Karpas-422 (cell line): ENCODE data around the gene ACSL1. TPM values are rescaled to one million over a fixed set of nuclear protein-coding genes. Genes with fewer than 3 reads are reported as not detected.
"Not testable (repeated sequence)": the region's sequence is repeated elsewhere in the genome, so short reads cannot be mapped to it uniquely, and the experiment has no call there.

Experiments used
- DNase-seq: peaks from one replicate; pipeline ENCODE4 v3.0.0-alpha.2; 2015
- H2AFZ ChIP-seq: fragments of 200-600 bp; sonication (generic); 2 replicates; pipeline ENCODE4 v1.6.1; 2014; ENCODE audit warnings: antibody characterized with exemption, low read length, mixed read lengths
- H3K27ac ChIP-seq: fragments of 200-600 bp; sonication (generic); 2 replicates; pipeline ENCODE4 v1.5.1; 2014; ENCODE audit warnings: mild to moderate bottlenecking, low read length, moderate library complexity
- H3K27me3 ChIP-seq: fragments of 200-600 bp; sonication (generic); 2 replicates; pipeline ENCODE4 v1.6.1; 2014; ENCODE audit warnings: low read length, mixed read lengths
- H3K36me3 ChIP-seq: fragments of 200-600 bp; sonication (generic); 2 replicates; pipeline ENCODE4 v1.6.1; 2014; ENCODE audit warnings: low read length, mixed read lengths; ENCODE audit not compliant: insufficient read depth
- H3K4me1 ChIP-seq: fragments of 200-600 bp; sonication (generic); 2 replicates; pipeline ENCODE4 v1.6.1; 2014; ENCODE audit warnings: mild to moderate bottlenecking, low read length, mixed read lengths
- H3K4me2 ChIP-seq: fragments of 200-600 bp; sonication (generic); 2 replicates; pipeline ENCODE4 v1.6.1; 2014; ENCODE audit warnings: low read length, low read depth, mild to moderate bottlenecking; ENCODE audit not compliant: poor library complexity, severe bottlenecking
- H3K4me3 ChIP-seq: fragments of 200-600 bp; sonication (generic); 2 replicates; pipeline ENCODE4 v1.5.1; 2014; ENCODE audit warnings: mild to moderate bottlenecking, antibody characterized with exemption, low read length, mixed read lengths
- H3K79me2 ChIP-seq: fragments of 200-600 bp; sonication (generic); 2 replicates; pipeline ENCODE4 v1.6.1; 2014; ENCODE audit warnings: mild to moderate bottlenecking, low read length, mixed read lengths
- H3K9ac ChIP-seq: fragments of 200-600 bp; sonication (generic); 2 replicates; pipeline ENCODE4 v1.6.0; 2014; ENCODE audit warnings: low read length
- H3K9me2 ChIP-seq: fragments of 200-600 bp; sonication (generic), shearing (Covaris generic); replicated peaks from 2 replicates; pipeline ENCODE4 v1.6.0; 2014; ENCODE audit warnings: mild to moderate bottlenecking, low read length, moderate library complexity; ENCODE audit not compliant: insufficient read depth
- H3K9me3 ChIP-seq: fragments of 300-700, 200-600 bp; sonication (generic); 2 replicates; pipeline ENCODE4 v1.6.1; 2014; ENCODE audit warnings: low read length, mixed read lengths
- H4K20me1 ChIP-seq: fragments of 200-600 bp; sonication (generic); 2 replicates; pipeline ENCODE4 v1.6.1; 2014; ENCODE audit warnings: mild to moderate bottlenecking, antibody characterized with exemption, low read length, low read depth; ENCODE audit not compliant: insufficient read depth
- total RNA-seq: library from RNA; depleted of rRNA; stranded (reverse); fragments of >200 nt; shearing (Covaris generic); gene quantifications from 2 replicates; pipeline ENCODE4 v1.2.3, GENCODE V29; 2014; ENCODE audit warnings: low replicate concordance

Gene ACSL1
- total RNA-seq, 1 experiment from 2014 or later: 3.1 TPM

- Histone ChIP-seq H4K20me1 (no peaks in the 10 kb centered on the region), H3K36me3 (no peaks in the 10 kb centered on the region), H3K79me2 (no peaks in the 10 kb centered on the region), H3K27ac (no peak overlapping the region), H3K27me3 (no peaks in the 10 kb centered on the region), H3K9me3 (no peaks in the 10 kb centered on the region), H3K4me3 (no peak overlapping the region), H2AFZ (no peak overlapping the region), H3K9me2 (no peaks in the 10 kb centered on the region), H3K4me2 (no peak overlapping the region), H3K9ac (no peak overlapping the region), H3K4me1 (peaks cover 3% of the 10 kb centered on the region; the same call in 1 of the 2 replicates)
- peak; percentile 81 for DNase-seq
Measured at GRCh38 chr4:184745831-184746795, 79.7 kb downstream of the ACSL1 start.

GRCh38 chr4:184744236-184744635 is 81.5 kb downstream of the ACSL1 start:
- no peaks in the 10 kb centered on the region for H3K79me2 ChIP-seq
- H3K4me2 ChIP-seq: no peak overlapping the region
- no peak overlapping the region for H3K27ac ChIP-seq
- peaks cover 3% of the 10 kb centered on the region; the same call in 1 of the 2 replicates for H3K4me1 ChIP-seq
- H3K9me3 ChIP-seq: no peaks in the 10 kb centered on the region
- no peak for DNase-seq
- no peaks in the 10 kb centered on the region for H3K9me2 ChIP-seq
- H2AFZ ChIP-seq: no peak overlapping the region
- H4K20me1 ChIP-seq: no peaks in the 10 kb centered on the region
- no peak overlapping the region for H3K9ac ChIP-seq
- no peaks in the 10 kb centered on the region for H3K27me3 ChIP-seq
- no peak overlapping the region for H3K4me3 ChIP-seq
- H3K36me3 ChIP-seq: no peaks in the 10 kb centered on the region

DNA sequence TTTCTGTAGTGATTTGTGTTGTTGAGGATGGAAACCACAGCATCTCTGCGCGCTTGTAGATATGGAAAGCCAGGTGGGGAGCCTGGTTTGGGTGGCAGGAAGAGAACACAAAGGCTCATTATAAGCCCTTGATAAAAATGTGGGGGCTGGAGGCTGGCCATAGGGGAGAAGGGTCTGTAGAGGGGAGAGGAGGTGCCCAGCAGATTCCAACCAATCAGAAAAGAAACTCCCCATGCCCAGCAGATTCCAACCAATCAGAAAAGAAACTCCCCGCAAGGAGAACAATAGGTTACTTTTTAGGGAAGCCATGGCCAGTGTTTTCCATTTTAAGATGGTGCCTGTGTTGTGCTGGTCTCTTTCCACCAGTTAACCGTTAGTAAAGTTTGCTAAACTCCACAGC is 82.1 kb downstream of the ACSL1 start:
- Histone ChIP-seq H2AFZ (no peak overlapping the region), H3K27me3 (no peaks in the 10 kb centered on the region), H3K4me1 (peaks cover 3% of the 10 kb centered on the region; the same call in 1 of the 2 replicates), H3K9me2 (no peaks in the 10 kb centered on the region), H3K79me2 (no peaks in the 10 kb centered on the region), H3K9me3 (no peaks in the 10 kb centered on the region), H3K4me2 (no peak overlapping the region), H3K27ac (no peak overlapping the region), H3K4me3 (no peak overlapping the region), H3K9ac (no peak overlapping the region), H4K20me1 (no peaks in the 10 kb centered on the region), H3K36me3 (no peaks in the 10 kb centered on the region)
- DNase-seq: no peak

DNA sequence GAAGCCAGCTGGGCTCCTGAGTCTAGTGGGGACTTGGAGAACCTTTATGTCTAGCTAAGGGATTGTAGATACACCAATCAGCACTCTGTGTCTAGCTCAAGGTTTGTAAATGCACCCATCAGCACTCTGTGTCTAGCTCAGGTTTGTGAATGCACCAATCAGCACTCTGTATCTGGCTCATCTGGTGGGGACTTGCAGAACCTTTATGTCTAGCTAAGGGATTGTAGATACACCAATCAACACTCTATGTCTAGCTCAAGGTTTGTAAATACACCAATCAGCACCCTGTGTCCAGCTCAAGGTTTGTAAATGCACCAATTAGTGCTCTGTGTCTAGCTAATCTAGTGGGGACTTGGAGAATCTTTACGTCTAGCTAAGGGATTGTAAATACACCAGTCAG is 84.1 kb downstream of the ACSL1 start:
- not testable (repeated sequence) for H2AFZ ChIP-seq, H3K27ac ChIP-seq, H3K27me3 ChIP-seq, DNase-seq, H3K4me3 ChIP-seq, H3K36me3 ChIP-seq, H3K9ac ChIP-seq, H3K4me1 ChIP-seq, H3K4me2 ChIP-seq, H3K9me2 ChIP-seq, H3K79me2 ChIP-seq, H4K20me1 ChIP-seq, H3K9me3 ChIP-seq

DNA sequence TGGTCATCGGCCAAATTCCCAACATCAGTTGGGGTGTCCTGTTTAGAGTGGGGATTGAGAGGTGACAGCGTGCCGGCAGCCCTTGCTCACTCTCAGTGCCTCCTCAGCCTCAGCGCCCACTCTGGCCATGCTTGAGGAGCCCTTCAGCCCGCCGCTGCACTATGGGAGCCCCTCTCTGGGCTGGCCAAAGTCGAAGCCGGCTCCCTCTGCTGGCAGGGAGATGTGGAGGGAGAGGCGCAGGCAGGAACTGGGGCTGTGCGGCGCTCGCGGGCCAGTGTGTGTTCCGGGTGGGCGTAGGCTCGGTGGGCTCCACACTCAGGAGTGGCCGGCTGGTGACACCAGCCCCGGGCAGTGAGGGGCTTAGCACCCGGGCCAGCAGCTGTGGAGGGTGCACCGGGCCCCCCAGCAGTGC is 84.8 kb downstream of the ACSL1 start:
- Histone ChIP-seq H3K4me3 (no peak overlapping the region), H3K9me3 (no peaks in the 10 kb centered on the region), H3K4me1 (peaks cover 1% of the 10 kb centered on the region; the same call in 1 of the 2 replicates), H3K9ac (no peak overlapping the region), H3K79me2 (no peaks in the 10 kb centered on the region), H3K4me2 (no peak overlapping the region), H3K27ac (no peak overlapping the region), H4K20me1 (no peaks in the 10 kb centered on the region), H2AFZ (no peak overlapping the region), H3K27me3 (no peaks in the 10 kb centered on the region), H3K36me3 (no peaks in the 10 kb centered on the region), H3K9me2 (no peaks in the 10 kb centered on the region)
- no peak for DNase-seq

- DNase-seq, H3K4me2 ChIP-seq: not testable (repeated sequence)
Measured at GRCh38 chr4:184739575-184739974, 86.2 kb downstream of the ACSL1 start.

GRCh38 chr4:184734758-184735157 is 91.0 kb downstream of the ACSL1 start:
- H3K4me1 ChIP-seq: peaks cover 33% of the 10 kb centered on the region
- DNase-seq: no peak
- H3K27ac ChIP-seq: no peak overlapping the region
- H3K79me2 ChIP-seq: peaks cover 40% of the 10 kb centered on the region
- peak overlapping the region; percentile 61 for H3K9ac ChIP-seq
- peak overlapping the region; percentile 20; the same call in 1 of the 2 replicates for H2AFZ ChIP-seq
- no peaks in the 10 kb centered on the region for H3K27me3 ChIP-seq
- peaks cover 8% of the 10 kb centered on the region; the same call in 1 of the 2 replicates for H3K36me3 ChIP-seq
- H4K20me1 ChIP-seq: no peaks in the 10 kb centered on the region
- H3K9me2 ChIP-seq: no peaks in the 10 kb centered on the region
- H3K9me3 ChIP-seq: no peaks in the 10 kb centered on the region
- peak overlapping the region; percentile 86 for H3K4me2 ChIP-seq
- peak overlapping the region; percentile 91 for H3K4me3 ChIP-seq

More at GRCh38 chr4:184739575-184739974, 86.2 kb downstream of the ACSL1 start:
- not testable (repeated sequence) for H3K27ac ChIP-seq, H3K4me1 ChIP-seq, H3K9me2 ChIP-seq, H3K36me3 ChIP-seq, H3K9me3 ChIP-seq, H3K27me3 ChIP-seq, H3K9ac ChIP-seq, H3K4me3 ChIP-seq, H4K20me1 ChIP-seq, H3K79me2 ChIP-seq, H2AFZ ChIP-seq

DNA sequence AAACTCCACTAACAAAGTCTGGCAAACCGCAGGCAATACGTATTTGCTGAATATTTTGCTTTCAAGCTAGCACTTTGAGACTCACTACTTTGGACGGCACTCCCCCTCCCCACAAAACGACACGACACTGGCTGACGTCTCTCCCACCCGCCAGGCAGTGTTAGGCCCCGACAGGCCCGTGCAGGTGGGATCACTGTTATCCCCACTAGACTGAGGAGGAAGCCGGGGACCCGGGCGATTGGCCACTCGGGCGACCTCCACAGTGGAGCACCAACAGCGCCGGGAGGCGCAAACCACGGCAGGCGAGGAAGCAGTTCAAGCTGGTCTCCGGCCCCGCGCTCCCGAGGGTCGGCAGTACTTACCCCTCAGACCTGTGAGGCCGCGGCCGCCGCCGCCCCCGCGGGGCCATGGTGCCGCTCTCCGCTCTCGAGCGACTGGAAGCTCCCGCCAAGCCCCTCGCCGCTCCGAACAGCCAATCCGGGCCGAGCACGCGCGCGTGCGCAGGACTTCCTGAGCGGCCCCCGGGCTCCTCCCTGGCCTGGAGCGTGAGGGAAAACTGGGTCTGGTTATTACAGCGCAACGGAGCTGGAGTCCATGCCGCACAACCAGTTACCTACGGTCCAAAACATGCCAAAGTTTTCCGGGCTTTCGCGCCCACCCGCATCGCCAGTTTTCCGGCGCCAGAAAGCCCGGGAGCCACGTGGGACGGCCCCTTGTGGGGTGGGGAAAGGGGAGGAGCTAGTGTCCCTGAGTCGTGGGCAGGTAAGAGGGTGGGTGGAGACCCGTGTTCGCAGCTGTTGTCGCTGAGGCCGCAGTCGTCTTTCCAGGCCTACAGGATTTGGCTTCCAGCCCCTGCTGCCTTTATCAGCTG is 91.9 kb downstream of the ACSL1 start, which contains the start of gene CENPU:
TSS of gene CENPU (minus strand) at position 443 of the 871 bp plus-strand sequence. CDS start at position 409, 34 bp downstream.
- peak; percentile 96 for DNase-seq
- H4K20me1 ChIP-seq: no peaks in the 10 kb centered on the region
- H3K9ac ChIP-seq: peak within 1 kb of the TSS; percentile 82
- H3K4me2 ChIP-seq: peak within 1 kb of the TSS; percentile 86
- H3K27ac ChIP-seq: peak within 1 kb of the TSS; percentile 69
- peak within 1 kb of the TSS; percentile 28 for H2AFZ ChIP-seq
- H3K79me2 ChIP-seq: peaks cover 49% of the 10 kb centered on the region
- peaks cover 8% of the 10 kb centered on the region for H3K36me3 ChIP-seq
- H3K4me3 ChIP-seq: peak within 1 kb of the TSS; percentile 91
- peaks cover 41% of the 10 kb centered on the region for H3K4me1 ChIP-seq
- no peaks in the 10 kb centered on the region for H3K27me3 ChIP-seq
- no peaks in the 10 kb centered on the region for H3K9me3 ChIP-seq
- no peaks in the 10 kb centered on the region for H3K9me2 ChIP-seq
